Mesangial cell (primary cell): ENCODE data around the gene RBMX2. TPM values are rescaled to one million over a fixed set of nuclear protein-coding genes. Genes with fewer than 3 reads are reported as not detected.

ENCODE experiments used
- total RNA-seq: library from RNA; depleted of rRNA; stranded (reverse); fragments of >200 nt; gene quantifications from 2 replicates; pipeline ENCODE4 v1.2.3, GENCODE V29; 2015

The RBMX2 gene, protein sequence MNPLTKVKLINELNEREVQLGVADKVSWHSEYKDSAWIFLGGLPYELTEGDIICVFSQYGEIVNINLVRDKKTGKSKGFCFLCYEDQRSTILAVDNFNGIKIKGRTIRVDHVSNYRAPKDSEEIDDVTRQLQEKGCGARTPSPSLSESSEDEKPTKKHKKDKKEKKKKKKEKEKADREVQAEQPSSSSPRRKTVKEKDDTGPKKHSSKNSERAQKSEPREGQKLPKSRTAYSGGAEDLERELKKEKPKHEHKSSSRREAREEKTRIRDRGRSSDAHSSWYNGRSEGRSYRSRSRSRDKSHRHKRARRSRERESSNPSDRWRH
- total RNA-seq = 10.0 and 10.3 TPM in 2 replicates

DNA sequence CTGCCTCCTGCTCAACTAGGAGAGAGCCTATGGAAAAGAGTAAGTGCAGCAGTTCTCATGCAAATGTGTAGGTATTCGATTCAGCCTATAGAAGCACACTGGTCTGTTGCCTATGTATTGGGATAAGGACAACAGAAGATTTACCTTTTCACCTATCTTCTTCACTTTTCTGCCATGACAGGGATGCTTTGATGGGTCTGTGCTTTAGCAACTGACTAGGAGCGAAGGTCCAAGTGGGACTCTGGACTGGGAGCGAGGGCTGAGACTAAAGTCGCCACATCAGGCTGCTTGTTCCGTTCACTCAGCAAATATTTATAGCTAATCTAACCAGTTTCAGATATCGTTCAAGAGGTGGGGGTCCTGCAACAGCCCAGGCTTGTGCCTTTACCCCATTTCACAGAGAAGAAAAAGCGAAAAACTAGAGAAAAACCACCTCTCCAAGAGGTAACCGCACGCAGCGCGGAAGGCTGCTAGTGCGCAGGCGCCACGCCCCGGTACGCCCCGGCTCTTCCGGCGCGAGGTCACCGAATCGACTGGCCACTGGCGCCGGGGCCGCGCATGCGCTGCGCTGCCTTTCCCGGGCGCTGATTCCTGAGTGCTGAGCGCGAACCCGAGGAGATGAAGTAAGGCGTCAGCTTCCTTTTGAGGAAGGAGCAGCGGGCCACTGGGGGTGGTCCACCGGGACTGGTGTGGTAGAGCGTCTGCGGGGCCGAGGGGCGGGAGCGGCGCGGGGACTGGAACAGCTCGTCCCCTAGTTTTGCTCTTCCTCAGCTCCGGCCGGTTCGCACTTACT lies at the start of gene RBMX2:
Gene RBMX2 (plus strand): TSS at position 573 of the 793 bp plus-strand sequence. CDS start 46 bp downstream, at position 619.

DNA sequence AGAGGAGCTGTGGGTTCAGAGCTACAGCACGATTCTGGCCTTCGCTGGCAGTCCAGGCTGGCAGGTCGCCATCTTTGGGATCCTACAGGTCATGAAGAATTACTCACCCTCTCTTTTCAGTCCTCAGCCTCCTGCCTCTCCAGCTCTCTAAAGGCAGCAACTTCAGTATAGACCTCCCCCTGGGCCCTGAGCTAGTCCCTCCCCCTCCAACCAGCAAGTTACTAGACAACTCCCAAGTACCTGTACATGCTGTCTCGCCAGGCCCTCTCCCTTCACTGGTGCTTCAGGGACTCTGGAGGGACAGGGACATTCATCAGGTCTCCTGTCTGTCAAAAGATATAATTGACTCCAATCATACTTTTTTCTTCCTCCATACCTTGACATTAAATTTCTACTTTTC lies 16.3 kb upstream of the RBMX2 start, which contains the start of gene GPR119:
Gene GPR119 (minus strand): TSS at position 155 of the 400 bp plus-strand sequence. CDS start 227 bp downstream, outside the sequence.

Other genes with a start within 250 kb of the RBMX2 start
- 16.9 and 25.5 TPM in 2 replicates for gene AIFM1, start 236.1 kb upstream of the RBMX2 start, total RNA-seq
- 0.98 and 1.8 TPM in 2 replicates for gene RAB33A, start 230.0 kb upstream of the RBMX2 start, total RNA-seq
- gene ZNF280C, start 133.1 kb upstream of the RBMX2 start, total RNA-seq = 3.4 and 3.9 TPM in 2 replicates
- 7.2 and 8.5 TPM in 2 replicates for gene SLC25A14, start 62.1 kb upstream of the RBMX2 start, total RNA-seq
- gene GPR119, start 16.3 kb upstream of the RBMX2 start, total RNA-seq = not detected in 2 replicates